Measurements from ENCODE around the gene DOCK9. TPM values are rescaled to one million over a fixed set of nuclear protein-coding genes. Genes with fewer than 3 reads are reported as not detected.
"Not testable (repeated sequence)": the region's sequence is repeated elsewhere in the genome, so short reads cannot be mapped to it uniquely, and the experiment has no call there.

DOCK9 gene
- total RNA-seq, 1 experiment from 2014 or later = 6.7 TPM

DNA sequence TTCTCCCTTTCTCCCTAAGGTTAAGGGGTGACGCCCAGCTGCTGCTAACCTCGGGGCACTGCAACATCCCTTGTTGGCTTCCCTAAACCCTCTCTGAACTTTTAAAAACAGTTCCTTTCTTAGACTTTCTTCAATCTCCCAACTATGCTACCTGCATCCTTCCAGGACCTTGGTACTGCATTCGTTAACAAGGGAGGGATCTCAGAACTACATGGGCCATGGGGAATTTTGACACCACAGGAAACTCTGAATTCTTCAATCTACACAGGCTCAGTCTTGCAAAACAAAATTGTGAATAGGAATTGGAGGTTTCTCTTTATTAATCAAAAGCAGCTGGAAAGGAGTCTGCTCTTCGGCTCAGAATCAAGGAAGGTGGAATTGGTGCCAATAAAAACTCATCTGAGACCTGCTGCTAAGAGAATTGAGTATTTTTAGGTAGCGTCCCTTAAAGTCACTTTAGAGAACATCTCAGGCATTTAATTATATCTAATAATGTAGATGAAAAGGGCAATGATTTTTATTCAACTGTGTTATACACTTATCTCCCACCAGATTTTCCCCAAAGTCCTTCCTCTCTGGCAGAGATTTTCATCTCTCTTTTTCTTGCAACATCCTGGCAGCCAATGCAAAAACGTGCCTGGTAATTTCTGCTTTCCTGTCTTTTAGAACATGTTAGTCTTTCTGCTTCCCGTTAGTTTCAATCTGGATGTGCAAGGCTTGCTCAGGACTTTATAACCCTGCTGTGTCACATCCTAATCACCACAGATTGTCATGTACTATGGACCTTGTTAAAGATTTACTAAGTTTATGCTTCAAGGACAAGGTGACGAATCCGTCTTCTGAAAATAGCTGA is 156.3 kb downstream of the DOCK9 start:
- no peak overlapping the region for H3K4me2 ChIP-seq (ENCODE audit: low read depth, low read length, poor library complexity, severe bottlenecking)
- no peak overlapping the region for H2AFZ ChIP-seq (ENCODE audit: low read length)
- H3K9me3 ChIP-seq (ENCODE audit: low read length) = no peaks in the 10 kb centered on the region
- peaks cover 9% of the 10 kb centered on the region for H3K4me1 ChIP-seq (ENCODE audit: low read length)
- no peaks in the 10 kb centered on the region for H4K20me1 ChIP-seq (ENCODE audit: insufficient read depth, low read depth, low read length)
- no peak for DNase-seq
- no peaks in the 10 kb centered on the region for H3K36me3 ChIP-seq (ENCODE audit: insufficient read depth, low read length)
- H3K4me3 ChIP-seq (ENCODE audit: low read length) = no peak overlapping the region
- H3K79me2 ChIP-seq (ENCODE audit: low read length) = no peaks in the 10 kb centered on the region
- H3K27ac ChIP-seq (ENCODE audit: low read length) = no peak overlapping the region
- no peaks in the 10 kb centered on the region for H3K9me2 ChIP-seq (replicated peaks; ENCODE audit: insufficient read depth, low read length)
- H3K27me3 ChIP-seq (ENCODE audit: low read length) = no peaks in the 10 kb centered on the region
- H3K9ac ChIP-seq (ENCODE audit: low read length) = no peak overlapping the region

- H3K79me2 ChIP-seq (ENCODE audit: low read length) = no peaks in the 10 kb centered on the region
- no peak for DNase-seq
- no peaks in the 10 kb centered on the region for H4K20me1 ChIP-seq (ENCODE audit: insufficient read depth, low read depth, low read length)
- H2AFZ ChIP-seq (ENCODE audit: low read length) = no peak overlapping the region
- H3K27me3 ChIP-seq (ENCODE audit: low read length) = no peaks in the 10 kb centered on the region
- no peaks in the 10 kb centered on the region for H3K9me2 ChIP-seq (replicated peaks; ENCODE audit: insufficient read depth, low read length)
- H3K9ac ChIP-seq (ENCODE audit: low read length) = no peak overlapping the region
- H3K9me3 ChIP-seq (ENCODE audit: low read length) = no peaks in the 10 kb centered on the region
- H3K4me2 ChIP-seq (ENCODE audit: low read depth, low read length, poor library complexity, severe bottlenecking) = no peak overlapping the region
- H3K4me3 ChIP-seq (ENCODE audit: low read length) = no peak overlapping the region
- H3K27ac ChIP-seq (ENCODE audit: low read length) = no peak overlapping the region
- no peaks in the 10 kb centered on the region for H3K36me3 ChIP-seq (ENCODE audit: insufficient read depth, low read length)
- peaks cover 9% of the 10 kb centered on the region for H3K4me1 ChIP-seq (ENCODE audit: low read length)
Measured at GRCh38 chr13:98820744-98821371, 157.0 kb downstream of the DOCK9 start.

GRCh38 chr13:98820300-98820699 is 157.6 kb downstream of the DOCK9 start:
- H3K27ac ChIP-seq (ENCODE audit: low read length) = no peak overlapping the region
- H4K20me1 ChIP-seq (ENCODE audit: insufficient read depth, low read depth, low read length) = no peaks in the 10 kb centered on the region

GRCh38 chr13:98819382-98820010 is 158.4 kb downstream of the DOCK9 start:
- DNase-seq = no peak
- H3K27ac ChIP-seq (ENCODE audit: low read length) = no peak overlapping the region
- no peaks in the 10 kb centered on the region for H3K9me3 ChIP-seq (ENCODE audit: low read length)
- H3K4me2 ChIP-seq (ENCODE audit: low read depth, low read length, poor library complexity, severe bottlenecking) = no peak overlapping the region
- H3K79me2 ChIP-seq (ENCODE audit: low read length) = no peaks in the 10 kb centered on the region
- H3K9me2 ChIP-seq (replicated peaks; ENCODE audit: insufficient read depth, low read length) = no peaks in the 10 kb centered on the region
- H2AFZ ChIP-seq (ENCODE audit: low read length) = no peak overlapping the region
- H3K4me3 ChIP-seq (ENCODE audit: low read length) = no peak overlapping the region
- no peaks in the 10 kb centered on the region for H4K20me1 ChIP-seq (ENCODE audit: insufficient read depth, low read depth, low read length)
- no peaks in the 10 kb centered on the region for H3K36me3 ChIP-seq (ENCODE audit: insufficient read depth, low read length)
- H3K27me3 ChIP-seq (ENCODE audit: low read length) = no peaks in the 10 kb centered on the region
- no peaks in the 10 kb centered on the region for H3K4me1 ChIP-seq (ENCODE audit: low read length)
- H3K9ac ChIP-seq (ENCODE audit: low read length) = no peak overlapping the region

More at GRCh38 chr13:98820300-98820699, 157.6 kb downstream of the DOCK9 start:
- no peak for DNase-seq
- no peak overlapping the region for H3K4me2 ChIP-seq (ENCODE audit: low read depth, low read length, poor library complexity, severe bottlenecking)
- no peaks in the 10 kb centered on the region for H3K36me3 ChIP-seq (ENCODE audit: insufficient read depth, low read length)
- no peak overlapping the region for H2AFZ ChIP-seq (ENCODE audit: low read length)
- no peaks in the 10 kb centered on the region for H3K27me3 ChIP-seq (ENCODE audit: low read length)
- H3K9me2 ChIP-seq (replicated peaks; ENCODE audit: insufficient read depth, low read length) = no peaks in the 10 kb centered on the region
- H3K9ac ChIP-seq (ENCODE audit: low read length) = no peak overlapping the region
- no peak overlapping the region for H3K4me3 ChIP-seq (ENCODE audit: low read length)
- H3K79me2 ChIP-seq (ENCODE audit: low read length) = no peaks in the 10 kb centered on the region
- H3K4me1 ChIP-seq (ENCODE audit: low read length) = peaks cover 5% of the 10 kb centered on the region
- H3K9me3 ChIP-seq (ENCODE audit: low read length) = no peaks in the 10 kb centered on the region

DNA sequence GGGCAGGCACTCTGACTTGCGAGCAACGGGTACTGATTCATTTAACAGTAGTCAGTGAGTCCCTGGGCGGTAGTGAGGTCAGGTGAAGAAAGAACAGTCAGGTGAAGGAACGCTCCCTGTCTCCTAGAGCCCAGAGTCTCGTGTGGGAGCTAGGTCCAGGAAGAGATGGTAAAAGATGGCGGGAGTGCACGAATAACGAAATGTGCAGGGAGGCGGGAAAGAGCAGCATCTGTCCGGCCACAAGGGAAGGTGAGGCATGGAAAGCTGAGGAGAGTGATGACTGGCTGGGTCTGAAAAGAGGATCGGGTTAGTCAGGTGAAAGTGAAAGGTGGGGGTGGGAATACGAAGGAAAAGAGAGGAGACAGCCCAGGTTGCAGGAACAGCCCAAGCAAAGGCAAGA is 161.5 kb downstream of the DOCK9 start:
- H3K4me3 ChIP-seq (ENCODE audit: low read length) = no peak overlapping the region
- H3K27ac ChIP-seq (ENCODE audit: low read length) = no peak overlapping the region
- DNase-seq = no peak
- H3K9me3 ChIP-seq (ENCODE audit: low read length) = no peaks in the 10 kb centered on the region
- H3K9ac ChIP-seq (ENCODE audit: low read length) = no peak overlapping the region
- no peaks in the 10 kb centered on the region for H3K9me2 ChIP-seq (replicated peaks; ENCODE audit: insufficient read depth, low read length)
- H3K36me3 ChIP-seq (ENCODE audit: insufficient read depth, low read length) = no peaks in the 10 kb centered on the region
- no peaks in the 10 kb centered on the region for H3K4me1 ChIP-seq (ENCODE audit: low read length)
- no peaks in the 10 kb centered on the region for H3K27me3 ChIP-seq (ENCODE audit: low read length)
- no peaks in the 10 kb centered on the region for H4K20me1 ChIP-seq (ENCODE audit: insufficient read depth, low read depth, low read length)
- no peak overlapping the region for H3K4me2 ChIP-seq (ENCODE audit: low read depth, low read length, poor library complexity, severe bottlenecking)
- no peak overlapping the region for H2AFZ ChIP-seq (ENCODE audit: low read length)
- no peaks in the 10 kb centered on the region for H3K79me2 ChIP-seq (ENCODE audit: low read length)

- Histone ChIP-seq H3K4me2 (ENCODE audit: low read depth, low read length, poor library complexity, severe bottlenecking) (no peak overlapping the region), H3K9ac (ENCODE audit: low read length) (no peak overlapping the region), H3K9me3 (ENCODE audit: low read length) (no peaks in the 10 kb centered on the region), H3K36me3 (ENCODE audit: insufficient read depth, low read length) (no peaks in the 10 kb centered on the region), H3K27me3 (ENCODE audit: low read length) (no peaks in the 10 kb centered on the region), H3K9me2 (replicated peaks; ENCODE audit: insufficient read depth, low read length) (no peaks in the 10 kb centered on the region), H3K79me2 (ENCODE audit: low read length) (no peaks in the 10 kb centered on the region), H2AFZ (ENCODE audit: low read length) (no peak overlapping the region), H3K4me1 (ENCODE audit: low read length) (no peaks in the 10 kb centered on the region), H3K4me3 (ENCODE audit: low read length) (no peak overlapping the region), H4K20me1 (ENCODE audit: insufficient read depth, low read depth, low read length) (no peaks in the 10 kb centered on the region), H3K27ac (ENCODE audit: low read length) (no peak overlapping the region)
- DNase-seq = no peak
Measured at GRCh38 chr13:98813993-98814392, 163.9 kb downstream of the DOCK9 start.

DNA sequence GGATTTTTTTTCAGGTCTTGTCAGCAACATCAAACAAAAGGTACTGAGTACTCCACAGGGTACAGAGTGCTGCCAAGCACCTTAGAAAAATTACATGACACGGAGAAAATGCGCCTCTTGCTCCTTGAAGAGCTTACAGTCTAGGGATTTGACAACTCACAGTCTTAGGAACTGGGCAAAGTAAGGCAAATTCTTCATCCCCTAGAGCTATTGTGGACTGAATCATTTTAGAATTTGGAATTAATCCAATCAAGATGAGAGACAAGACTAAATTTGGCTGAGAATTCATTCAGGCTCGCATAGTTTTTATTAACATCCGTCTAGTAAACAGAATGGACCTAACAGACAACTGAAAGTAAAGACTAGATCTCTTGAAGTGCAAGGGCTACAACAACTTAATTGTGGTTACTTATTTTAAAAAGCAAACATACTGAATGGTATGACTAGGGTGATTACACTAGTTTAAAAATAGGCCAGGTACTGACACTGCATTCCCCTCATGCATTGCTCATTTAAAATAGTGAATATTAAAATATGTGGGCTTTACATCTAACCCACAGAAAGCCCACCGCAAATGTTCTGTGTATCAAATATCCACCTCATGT is 165.6 kb downstream of the DOCK9 start:
- not testable (repeated sequence) for H3K9ac ChIP-seq (ENCODE audit: low read length)

DNA sequence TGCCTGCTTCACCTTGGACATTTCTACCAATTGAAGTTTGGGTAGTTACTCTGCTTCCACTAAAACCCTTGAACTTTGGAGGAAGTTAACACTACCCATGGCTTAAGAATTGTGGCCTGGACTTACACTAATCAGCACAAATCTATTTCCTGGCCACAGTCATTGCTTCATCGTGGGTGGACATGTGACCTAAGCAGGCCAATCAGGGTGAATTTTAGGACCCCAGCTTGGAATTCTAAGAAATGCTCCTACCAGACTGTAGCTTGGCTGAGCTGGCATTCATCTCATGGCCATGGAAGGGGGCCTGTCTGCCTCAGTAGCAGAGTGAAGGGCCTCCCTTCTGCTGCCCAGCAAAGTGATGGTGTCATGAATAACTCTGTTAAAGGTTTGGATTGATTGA is 167.1 kb downstream of the DOCK9 start:
- no peak overlapping the region for H3K4me2 ChIP-seq (ENCODE audit: low read depth, low read length, poor library complexity, severe bottlenecking)
- H3K9me3 ChIP-seq (ENCODE audit: low read length) = no peaks in the 10 kb centered on the region
- H3K9me2 ChIP-seq (replicated peaks; ENCODE audit: insufficient read depth, low read length) = no peaks in the 10 kb centered on the region
- DNase-seq = no peak
- H3K79me2 ChIP-seq (ENCODE audit: low read length) = no peaks in the 10 kb centered on the region
- no peak overlapping the region for H2AFZ ChIP-seq (ENCODE audit: low read length)
- no peaks in the 10 kb centered on the region for H3K27me3 ChIP-seq (ENCODE audit: low read length)
- H3K4me1 ChIP-seq (ENCODE audit: low read length) = no peaks in the 10 kb centered on the region
- H4K20me1 ChIP-seq (ENCODE audit: insufficient read depth, low read depth, low read length) = no peaks in the 10 kb centered on the region
- H3K4me3 ChIP-seq (ENCODE audit: low read length) = no peak overlapping the region
- no peaks in the 10 kb centered on the region for H3K36me3 ChIP-seq (ENCODE audit: insufficient read depth, low read length)
- H3K27ac ChIP-seq (ENCODE audit: low read length) = no peak overlapping the region
- no peak overlapping the region for H3K9ac ChIP-seq (ENCODE audit: low read length)

More for the DNA sequence above, 165.6 kb downstream of the DOCK9 start:
- H3K4me1 ChIP-seq (ENCODE audit: low read length); H3K4me3 ChIP-seq (ENCODE audit: low read length); H3K4me2 ChIP-seq (ENCODE audit: low read depth, low read length, poor library complexity, severe bottlenecking); H3K36me3 ChIP-seq (ENCODE audit: insufficient read depth, low read length); H3K9me3 ChIP-seq (ENCODE audit: low read length); H3K27me3 ChIP-seq (ENCODE audit: low read length); DNase-seq; H2AFZ ChIP-seq (ENCODE audit: low read length); H4K20me1 ChIP-seq (ENCODE audit: insufficient read depth, low read depth, low read length); H3K9me2 ChIP-seq (replicated peaks; ENCODE audit: insufficient read depth, low read length); H3K27ac ChIP-seq (ENCODE audit: low read length); H3K79me2 ChIP-seq (ENCODE audit: low read length): not testable (repeated sequence)

Measured in Karpas-422 (cell line).